A549 (cell line): Measurements from ENCODE around the gene TSPAN5.

Source experiments
- EHMT2 ChIP-seq: fragments of 200-600 bp; sonication (generic); IDR thresholded peaks from 2 replicates; pipeline ENCODE4 v1.6.1; 2016; ENCODE audit warnings: antibody characterized with exemption, low read depth, mild to moderate bottlenecking, moderate library complexity
- HOXA7 ChIP-seq: fragments of 250-450 bp; sonication (Bioruptor Pico); IDR thresholded peaks from 2 replicates; pipeline ENCODE4 v1.5.0; 2020; ENCODE audit warnings: mild to moderate bottlenecking, moderate library complexity
- RAD21 ChIP-seq, 2 experiments: fragments of >200 bp in 1 of 2; sonication (Bioruptor Twin) in 1 of 2; formaldehyde crosslinking in 1 of 2; IDR thresholded peaks in 1 of 2; conservative IDR thresholded peaks in 1 of 2; 2 replicates in 1 of 2; 3 replicates in 1 of 2; pipeline ENCODE4 v1.6.1; 2012 to 2018; ENCODE audit warnings: inconsistent platforms in 1 of 2
- RCOR1 ChIP-seq: fragments of 150-350 bp; IDR thresholded peaks from 2 replicates; pipeline ENCODE4 v1.6.1; 2014; ENCODE audit warnings: antibody characterized with exemption, low read length, low read depth
- RFX5 ChIP-seq: fragments of 450-650 bp; IDR thresholded peaks from 2 replicates; pipeline ENCODE4 v1.7.1; 2014; ENCODE audit warnings: antibody characterized with exemption, mild to moderate bottlenecking, moderate library complexity
- SMC3 ChIP-seq: fragments of >200 bp; sonication (Bioruptor Twin); formaldehyde crosslinking; IDR thresholded peaks from 3 replicates; pipeline ENCODE4 v1.6.1; 2018; ENCODE audit warnings: inconsistent platforms
- TF ChIP-seq, protein P1 (sequence below): fragments of >200 bp; sonication (Bioruptor Twin); formaldehyde crosslinking; IDR thresholded peaks from 3 replicates; pipeline ENCODE4 v1.5.1; 2016
- TF ChIP-seq, protein P2 (sequence below): fragments of 150-350 bp; IDR thresholded peaks from 2 replicates; pipeline ENCODE4 v1.6.1; 2014; ENCODE audit warnings: low read depth, mild to moderate bottlenecking, low read length

DNA sequence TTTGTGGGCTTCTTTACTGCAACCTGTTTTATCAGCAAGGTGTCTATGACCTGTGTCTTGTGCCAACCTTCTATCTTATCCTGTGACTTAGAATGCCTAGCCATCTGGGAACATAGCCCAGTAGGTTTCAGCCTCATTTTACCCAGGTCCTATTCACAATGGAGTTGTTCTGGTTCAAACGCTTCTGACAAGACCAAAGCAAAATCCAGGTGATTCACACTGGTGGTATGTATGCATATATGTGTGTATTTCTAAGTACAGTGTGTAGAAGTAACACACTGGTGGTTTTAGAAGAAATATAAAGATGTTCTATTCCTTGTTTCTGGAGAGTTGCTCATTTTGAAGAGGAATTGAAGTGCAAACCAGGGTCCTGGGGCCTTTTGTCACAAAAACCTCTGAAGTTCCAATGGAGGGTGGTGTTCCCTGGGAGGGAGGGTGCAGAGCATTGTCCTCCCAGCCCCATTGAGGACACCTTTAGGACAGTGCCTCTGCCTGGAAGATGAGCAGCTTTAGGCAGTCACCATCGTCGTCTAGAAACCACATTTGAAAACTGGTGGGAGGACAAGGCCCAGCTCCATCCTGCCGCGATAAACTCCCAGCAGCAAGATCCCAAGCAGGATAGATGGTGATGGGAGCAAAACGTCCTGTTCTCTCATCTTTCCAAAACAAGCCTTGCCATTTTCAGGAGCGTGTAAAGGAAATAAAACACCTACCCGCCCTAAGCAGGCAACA lies 191.4 kb downstream of the TSPAN5 start:
- TF ChIP-seq HOXA7 (CRISPR knock-in tag) (no peak), SMC3 (no peak), RFX5 (no peak), RAD21 (conservative IDR thresholded peaks at IDR 0.05 in 1 of 2, IDR thresholded peaks at IDR 0.05 in 1 of 2) (no peak), RCOR1 (no peak), EHMT2 (no peak)
- TF ChIP-seq, protein P1, sequence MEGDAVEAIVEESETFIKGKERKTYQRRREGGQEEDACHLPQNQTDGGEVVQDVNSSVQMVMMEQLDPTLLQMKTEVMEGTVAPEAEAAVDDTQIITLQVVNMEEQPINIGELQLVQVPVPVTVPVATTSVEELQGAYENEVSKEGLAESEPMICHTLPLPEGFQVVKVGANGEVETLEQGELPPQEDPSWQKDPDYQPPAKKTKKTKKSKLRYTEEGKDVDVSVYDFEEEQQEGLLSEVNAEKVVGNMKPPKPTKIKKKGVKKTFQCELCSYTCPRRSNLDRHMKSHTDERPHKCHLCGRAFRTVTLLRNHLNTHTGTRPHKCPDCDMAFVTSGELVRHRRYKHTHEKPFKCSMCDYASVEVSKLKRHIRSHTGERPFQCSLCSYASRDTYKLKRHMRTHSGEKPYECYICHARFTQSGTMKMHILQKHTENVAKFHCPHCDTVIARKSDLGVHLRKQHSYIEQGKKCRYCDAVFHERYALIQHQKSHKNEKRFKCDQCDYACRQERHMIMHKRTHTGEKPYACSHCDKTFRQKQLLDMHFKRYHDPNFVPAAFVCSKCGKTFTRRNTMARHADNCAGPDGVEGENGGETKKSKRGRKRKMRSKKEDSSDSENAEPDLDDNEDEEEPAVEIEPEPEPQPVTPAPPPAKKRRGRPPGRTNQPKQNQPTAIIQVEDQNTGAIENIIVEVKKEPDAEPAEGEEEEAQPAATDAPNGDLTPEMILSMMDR: no peak
- TF ChIP-seq, protein P2, sequence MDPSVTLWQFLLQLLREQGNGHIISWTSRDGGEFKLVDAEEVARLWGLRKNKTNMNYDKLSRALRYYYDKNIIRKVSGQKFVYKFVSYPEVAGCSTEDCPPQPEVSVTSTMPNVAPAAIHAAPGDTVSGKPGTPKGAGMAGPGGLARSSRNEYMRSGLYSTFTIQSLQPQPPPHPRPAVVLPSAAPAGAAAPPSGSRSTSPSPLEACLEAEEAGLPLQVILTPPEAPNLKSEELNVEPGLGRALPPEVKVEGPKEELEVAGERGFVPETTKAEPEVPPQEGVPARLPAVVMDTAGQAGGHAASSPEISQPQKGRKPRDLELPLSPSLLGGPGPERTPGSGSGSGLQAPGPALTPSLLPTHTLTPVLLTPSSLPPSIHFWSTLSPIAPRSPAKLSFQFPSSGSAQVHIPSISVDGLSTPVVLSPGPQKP: no peak
